Measurements from ENCODE around the gene SH3RF3.

DNA sequence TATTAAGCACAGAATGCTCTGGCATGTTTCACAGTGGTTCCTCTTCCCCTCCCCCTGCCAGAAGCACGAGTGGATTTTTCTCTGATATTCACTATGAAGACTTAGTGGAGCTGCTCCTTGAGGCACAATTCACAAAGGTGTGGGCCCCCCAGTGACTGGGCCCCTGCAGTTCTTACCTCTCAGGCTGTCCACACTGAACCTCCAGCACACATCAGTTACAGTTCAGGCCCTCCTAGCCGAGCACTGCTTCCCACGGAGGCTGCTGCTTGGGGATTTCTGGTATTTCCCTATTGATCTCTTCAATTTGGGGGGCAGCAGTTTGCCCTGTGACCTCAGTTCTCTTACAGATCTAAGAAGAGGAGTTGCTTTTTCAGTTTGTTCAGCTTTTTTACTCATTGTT, 236.1 kb downstream of the SH3RF3 start:
- TF ChIP-seq GATA3 (IDR thresholded peaks at IDR 0.05; ENCODE audit: low read depth, low read length) (no peak), GATA2 (IDR thresholded peaks at IDR 0.05; ENCODE audit: low read depth, low read length) (no peak)
